GM06990 (cell line): Measurements from ENCODE around the gene TMEM165.

Experiments used
- DNase-seq: peaks from one replicate; pipeline ENCODE4 v3.0.0-alpha.2; 2011; ENCODE audit not compliant: insufficient read length; ENCODE audit errors: extremely low read depth
- H3K27me3 ChIP-seq: replicated peaks from 2 replicates; pipeline ENCODE4 v1.6.0; 2011; ENCODE audit warnings: low read length; ENCODE audit not compliant: control insufficient read depth, insufficient read depth
- H3K36me3 ChIP-seq: 2 replicates; pipeline ENCODE4 v1.5.1; 2011; ENCODE audit warnings: low read length; ENCODE audit not compliant: control insufficient read depth, insufficient read depth
- H3K4me3 ChIP-seq: replicated peaks from 2 replicates; pipeline ENCODE4 v1.5.1; 2011; ENCODE audit warnings: low read depth, mild to moderate bottlenecking, control low read depth, low read length
- CTCF ChIP-seq: IDR thresholded peaks from 2 replicates; pipeline ENCODE4 v1.5.1; 2011; ENCODE audit warnings: low read length, control low read depth, mild to moderate bottlenecking, inconsistent platforms; ENCODE audit not compliant: insufficient read depth, poor library complexity, severe bottlenecking

The TMEM165 gene

GRCh38 chr4:55409468-55410171 lies 13.9 kb downstream of the TMEM165 start:
- no peak for DNase-seq
- Histone ChIP-seq H3K36me3 (peaks cover 6% of the 10 kb centered on the region), H3K27me3 (no peaks in the 10 kb centered on the region), H3K4me3 (no peak overlapping the region)
- peak; percentile 53 for TF ChIP-seq CTCF

- DNase-seq: no peak
- no peaks in the 10 kb centered on the region for H3K27me3 ChIP-seq
- no peak for TF ChIP-seq CTCF
- no peak overlapping the region for H3K4me3 ChIP-seq
- H3K36me3 ChIP-seq: peaks cover 6% of the 10 kb centered on the region
Observed at GRCh38 chr4:55410431-55410830, 14.7 kb downstream of the TMEM165 start.

DNA sequence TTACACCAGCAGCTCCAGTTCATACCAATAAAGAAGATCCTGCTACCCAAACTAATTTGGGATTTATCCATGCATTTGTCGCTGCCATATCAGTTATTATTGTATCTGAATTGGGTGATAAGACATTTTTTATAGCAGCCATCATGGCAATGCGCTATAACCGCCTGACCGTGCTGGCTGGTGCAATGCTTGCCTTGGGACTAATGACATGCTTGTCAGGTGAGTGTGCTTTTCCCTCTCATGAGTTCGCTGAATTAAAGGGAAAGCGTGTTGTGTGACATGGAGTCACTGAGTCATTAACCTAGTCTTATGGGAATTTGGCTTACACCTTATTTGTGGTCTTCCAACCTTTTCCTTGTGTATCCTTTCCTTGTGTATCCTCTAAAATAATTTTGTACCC lies 15.9 kb downstream of the TMEM165 start:
- H3K36me3 ChIP-seq: peaks cover 4% of the 10 kb centered on the region

DNA sequence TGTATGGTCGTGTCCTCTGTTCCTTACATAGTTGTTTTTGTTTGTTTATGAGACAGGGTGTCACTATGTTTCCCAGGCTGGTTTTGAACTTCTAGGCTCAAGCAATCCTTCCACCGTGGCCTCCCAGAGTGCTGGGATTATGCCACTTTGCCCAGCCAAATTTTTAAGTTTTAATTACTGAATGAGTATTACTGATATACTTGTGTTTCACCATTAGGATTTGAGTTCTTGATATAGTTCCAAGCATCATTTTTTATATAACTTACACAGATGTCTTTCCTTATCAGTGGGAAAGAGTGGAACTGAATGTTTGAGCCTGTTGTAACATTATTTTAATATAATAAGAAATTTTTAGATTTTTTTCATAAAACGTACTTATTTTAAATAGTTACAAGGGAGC lies 20.4 kb downstream of the TMEM165 start:
- no peaks in the 10 kb centered on the region for H3K27me3 ChIP-seq
- H3K4me3 ChIP-seq: no peak overlapping the region
- no peak for TF ChIP-seq CTCF
- peaks cover 14% of the 10 kb centered on the region for H3K36me3 ChIP-seq
- no peak for DNase-seq

More for the DNA sequence above, 15.9 kb downstream of the TMEM165 start:
- H3K4me3 ChIP-seq: no peak overlapping the region
- H3K27me3 ChIP-seq: no peaks in the 10 kb centered on the region
- DNase-seq: no peak
- no peak for TF ChIP-seq CTCF

- no peak for TF ChIP-seq CTCF
- Histone ChIP-seq H3K36me3 (peaks cover 21% of the 10 kb centered on the region), H3K27me3 (no peaks in the 10 kb centered on the region), H3K4me3 (no peak overlapping the region)
- DNase-seq: no peak
Observed at GRCh38 chr4:55424791-55425190, 29.0 kb downstream of the TMEM165 start.
